Measurements from ENCODE around the gene NPDC1. TPM values are rescaled to one million over a fixed set of nuclear protein-coding genes. Genes with fewer than 3 reads are reported as not detected.

NPDC1 gene
- total RNA-seq, 1 experiment from 2014 or later = 89.8 TPM

DNA sequence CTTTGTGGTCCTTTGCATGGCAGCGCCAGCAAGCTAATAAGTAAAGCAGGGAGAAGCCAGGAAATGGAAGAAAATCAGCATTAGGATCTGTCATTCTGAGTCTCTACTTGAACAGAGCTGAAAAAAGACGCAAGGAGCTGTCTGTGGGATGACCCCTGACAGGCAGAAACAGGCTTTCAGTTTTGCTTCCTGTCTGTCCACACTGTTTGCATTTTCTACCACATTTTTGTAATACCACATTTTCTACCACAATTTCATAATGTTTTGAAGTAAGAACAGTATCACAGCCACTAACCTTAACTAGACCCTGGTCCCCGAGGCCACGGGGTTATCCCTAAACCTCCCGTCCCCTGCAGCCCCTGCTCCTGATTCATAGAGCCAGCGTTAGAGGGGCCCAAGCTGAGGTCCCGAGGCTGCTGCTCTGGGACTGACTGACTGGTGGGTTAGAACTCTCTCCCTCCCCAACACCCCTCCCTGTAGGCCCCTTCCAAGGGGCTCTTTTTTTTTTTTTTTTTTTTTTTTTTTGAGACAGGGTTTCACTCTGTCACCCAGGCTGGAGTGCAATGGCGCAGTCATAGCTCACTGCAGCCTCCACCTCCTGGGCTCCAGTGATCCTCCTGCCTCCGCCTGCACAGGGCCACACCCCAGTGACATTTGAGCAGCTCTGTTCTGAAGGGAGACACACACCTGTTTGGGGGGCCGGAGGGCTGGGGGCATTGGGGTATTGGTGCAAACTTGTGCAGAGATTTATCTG is 45.6 kb downstream of the NPDC1 start:
- Histone ChIP-seq H3K4me1 (replicated peaks; ENCODE audit: insufficient read depth) (peaks cover 30% of the 10 kb centered on the region), H4K20me1 (ENCODE audit: insufficient read depth) (no peaks in the 10 kb centered on the region), H3K9me3 (ENCODE audit: insufficient read depth, low read depth) (no peaks in the 10 kb centered on the region), H3K4me2 (0 out of 2 replicates have a peak overlapping the region, but pooled peaks have one; percentile 2), H3K79me2 (ENCODE audit: low read depth) (no peaks in the 10 kb centered on the region), H3K36me3 (ENCODE audit: low read depth) (no peaks in the 10 kb centered on the region), H3K4me3 (no peak overlapping the region), H3K27me3 (ENCODE audit: insufficient read depth, low read depth) (no peaks in the 10 kb centered on the region), H2AFZ (no peak overlapping the region), H3F3A (ENCODE audit: insufficient read depth, low read depth) (peaks cover 21% of the 10 kb centered on the region; the same call in 1 of the 2 replicates), H3K27ac (no peak overlapping the region), H3K9me2 (ENCODE audit: insufficient read depth) (no peaks in the 10 kb centered on the region)
- no peak for DNase-seq
- intact Hi-C loops (cut with micrococcal nuclease; ENCODE audit: unreplicated experiment) = no loop called here
- CTCF ChIA-PET = interaction anchor here (0.6 to 1.1 kb wide), 7 partner anchors 8 to 290 kb away, joined by 3 to 22 read pairs (median 6); partner anchors contain the start of gene PAXX
- POLR2A ChIA-PET (ENCODE audit: unreplicated experiment) = interaction anchor here (0.6 kb wide), 1 partner anchor 201 kb away, joined by 6 read pairs; no protein-coding TSS in a partner anchor
- TF ChIP-seq EZH2 (IDR thresholded peaks at IDR 0.05; ENCODE audit: low read depth) (no peak), CTCF (conservative IDR thresholded peaks at IDR 0.05) (no peak)
- no TSS peak for BruUV-seq (replicated peaks)

- Histone ChIP-seq H3F3A (ENCODE audit: insufficient read depth, low read depth) (peaks cover 18% of the 10 kb centered on the region; the same call in 1 of the 2 replicates), H3K4me3 (no peak overlapping the region), H4K20me1 (ENCODE audit: insufficient read depth) (no peaks in the 10 kb centered on the region), H3K9me3 (ENCODE audit: insufficient read depth, low read depth) (no peaks in the 10 kb centered on the region), H3K4me1 (replicated peaks; ENCODE audit: insufficient read depth) (peaks cover 35% of the 10 kb centered on the region), H2AFZ (no peak overlapping the region), H3K27ac (no peak overlapping the region), H3K4me2 (no peak overlapping the region), H3K27me3 (ENCODE audit: insufficient read depth, low read depth) (no peaks in the 10 kb centered on the region), H3K36me3 (ENCODE audit: low read depth) (no peaks in the 10 kb centered on the region), H3K79me2 (ENCODE audit: low read depth) (peaks cover 7% of the 10 kb centered on the region; the same call in 1 of the 2 replicates), H3K9me2 (ENCODE audit: insufficient read depth) (no peaks in the 10 kb centered on the region)
- no peak for TF ChIP-seq CTCF (conservative IDR thresholded peaks at IDR 0.05)
- no peak for TF ChIP-seq EZH2 (IDR thresholded peaks at IDR 0.05; ENCODE audit: low read depth)
- DNase-seq = no peak
- CTCF ChIA-PET = no interaction called here
- intact Hi-C loops (cut with micrococcal nuclease; ENCODE audit: unreplicated experiment) = loop anchor here (2.0 to 5.0 kb wide), 2 partner anchors 151 to 207 kb away; partner anchors contain the start of genes PHPT1 and TMEM141
- no TSS peak for BruUV-seq (replicated peaks)
- POLR2A ChIA-PET (ENCODE audit: unreplicated experiment) = no interaction called here
Observed at GRCh38 chr9:136997830-136998234, 48.1 kb downstream of the NPDC1 start.

DNA sequence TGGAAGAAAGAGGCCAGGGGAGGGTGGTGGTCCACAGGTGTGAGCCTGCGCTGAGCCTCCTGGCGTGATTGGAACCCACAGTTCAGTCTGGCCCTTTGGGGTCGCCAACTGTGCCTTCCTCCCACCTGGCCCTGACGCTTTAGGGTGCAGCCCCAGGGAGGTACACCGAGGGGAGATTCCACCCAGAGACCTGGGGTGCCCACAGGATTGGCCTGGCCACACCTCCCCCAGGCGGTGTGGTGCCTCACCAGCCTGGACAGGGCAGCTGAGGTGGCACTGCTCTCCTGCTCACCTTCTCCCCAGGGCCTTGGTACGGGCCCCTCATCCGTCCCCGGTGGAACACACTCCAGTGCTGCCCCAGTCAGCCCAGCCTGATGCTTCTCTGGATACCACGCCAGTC is 48.6 kb downstream of the NPDC1 start:
- H3K36me3 ChIP-seq (ENCODE audit: low read depth) = no peaks in the 10 kb centered on the region
- no peak for DNase-seq
- no peak for TF ChIP-seq CTCF (conservative IDR thresholded peaks at IDR 0.05)
- TF ChIP-seq EZH2 (IDR thresholded peaks at IDR 0.05; ENCODE audit: low read depth) = no peak
- CTCF ChIA-PET = interaction anchor here (0.6 to 2.1 kb wide), 2 partner anchors 32 to 58 kb away, joined by 3 to 10 read pairs; no protein-coding TSS in a partner anchor
- POLR2A ChIA-PET (ENCODE audit: unreplicated experiment) = no interaction called here
- H3K4me2 ChIP-seq = peak overlapping the region; percentile 94
- no peaks in the 10 kb centered on the region for H3K9me3 ChIP-seq (ENCODE audit: insufficient read depth, low read depth)
- intact Hi-C loops (cut with micrococcal nuclease; ENCODE audit: unreplicated experiment) = loop anchor here (2.0 to 5.0 kb wide), 2 partner anchors 150 to 207 kb away; partner anchors contain the start of genes PHPT1 and TMEM141
- H3K27me3 ChIP-seq (ENCODE audit: insufficient read depth, low read depth) = no peaks in the 10 kb centered on the region
- BruUV-seq (replicated peaks) = TSS peak; percentile 40
- H3K9me2 ChIP-seq (ENCODE audit: insufficient read depth) = no peaks in the 10 kb centered on the region
- H3K4me3 ChIP-seq = peak overlapping the region; percentile 53; the same call in 1 of the 2 replicates
- peaks cover 21% of the 10 kb centered on the region; the same call in 1 of the 2 replicates for H3F3A ChIP-seq (ENCODE audit: insufficient read depth, low read depth)
- H3K27ac ChIP-seq = no peak overlapping the region
- H3K4me1 ChIP-seq (replicated peaks; ENCODE audit: insufficient read depth) = peaks cover 35% of the 10 kb centered on the region
- peaks cover 7% of the 10 kb centered on the region; the same call in 1 of the 2 replicates for H3K79me2 ChIP-seq (ENCODE audit: low read depth)
- no peak overlapping the region for H2AFZ ChIP-seq
- no peaks in the 10 kb centered on the region for H4K20me1 ChIP-seq (ENCODE audit: insufficient read depth)
